Fibroblast of peridontal ligament (primary cell): Measurements from ENCODE around the gene CPA2.
"Not testable (repeated sequence)": the region's sequence is repeated elsewhere in the genome, so short reads cannot be mapped to it uniquely, and the experiment has no call there.

Experiments used
- DNase-seq: peaks from one replicate; pipeline ENCODE4 v3.0.0-alpha.2; 2010; ENCODE audit errors: extremely low read depth

The CPA2 gene

DNA sequence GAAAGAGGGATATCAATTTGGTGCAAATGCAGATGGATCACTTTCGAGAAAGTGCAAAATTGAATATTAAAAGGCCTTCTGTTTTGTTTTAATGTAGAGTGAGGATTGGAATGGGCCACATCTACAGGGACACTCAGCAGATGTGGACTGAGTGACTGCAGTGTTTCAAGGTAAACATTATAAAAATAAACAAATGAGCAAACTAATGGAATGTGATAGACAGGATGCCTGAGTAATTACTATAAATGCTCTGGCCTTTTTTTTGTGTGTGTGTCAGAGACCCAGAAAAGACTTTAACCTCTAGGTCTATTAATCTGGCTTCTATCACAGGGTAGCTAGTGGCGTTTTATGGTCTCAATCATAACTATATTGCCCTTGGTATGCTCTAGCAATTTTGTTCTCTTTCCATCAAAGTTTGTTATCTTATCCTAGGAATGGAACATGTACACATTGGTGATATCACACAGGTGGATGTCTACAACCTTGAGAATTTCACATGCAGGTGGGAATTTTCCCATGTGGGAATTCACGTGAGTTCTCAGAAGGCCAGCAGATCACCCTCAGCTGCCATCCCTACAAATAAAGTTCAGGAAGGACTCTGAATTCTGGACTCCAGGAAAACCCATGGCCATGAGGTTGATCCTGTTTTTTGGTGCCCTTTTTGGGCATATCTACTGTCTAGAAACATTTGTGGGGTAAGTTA, at the start of gene CPA2:
Gene CPA2, plus strand, starts transcription at position 606 of the 703 bp plus-strand sequence. Its CDS starts 19 bp downstream, at position 625.
- no peak for DNase-seq

GRCh38 chr7:130218806-130219620, 47.6 kb upstream of the CPA2 start:
- no peak for DNase-seq

- DNase-seq = no peak
Measured at GRCh38 chr7:130219871-130220270, 46.8 kb upstream of the CPA2 start.

DNA sequence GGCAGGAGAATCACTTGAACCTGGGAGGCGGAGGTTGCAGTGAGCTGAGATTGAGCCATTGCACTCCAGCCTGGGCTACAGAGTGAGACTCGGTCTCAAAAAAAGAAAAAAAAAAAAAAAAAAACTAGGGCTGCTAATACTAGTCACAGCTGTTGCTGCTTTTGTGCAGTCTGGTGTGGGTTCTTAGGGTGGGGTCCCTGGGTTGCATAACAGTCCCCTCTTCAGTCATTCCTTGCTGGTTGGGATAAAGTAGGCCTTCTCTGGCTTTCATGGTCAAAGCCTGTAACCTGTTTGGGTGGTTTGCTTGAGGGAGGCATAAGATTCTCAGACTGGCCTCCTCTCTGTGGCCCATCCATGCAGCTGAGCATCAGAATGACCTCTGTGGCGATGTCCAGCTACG, 44.9 kb upstream of the CPA2 start:
- DNase-seq = no peak

DNA sequence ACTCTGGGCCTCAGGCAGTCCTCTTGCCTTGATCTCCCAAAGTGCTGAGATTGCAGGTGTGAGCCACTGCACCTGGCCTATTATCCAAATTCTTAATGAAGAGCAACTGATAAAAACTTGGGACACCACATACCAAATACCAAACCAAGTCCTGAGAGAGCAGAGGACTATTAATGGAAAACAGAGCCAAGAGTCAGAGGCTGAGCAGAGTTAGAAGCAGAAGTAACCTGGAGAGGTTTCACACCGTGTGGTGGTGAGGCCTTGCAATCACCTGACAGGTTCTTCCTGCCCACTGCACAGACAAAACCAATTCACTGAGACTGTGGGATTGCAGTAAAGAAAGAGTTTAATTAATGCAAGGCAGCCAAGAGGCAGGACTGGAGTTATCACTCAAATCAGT, 43.0 kb upstream of the CPA2 start:
- DNase-seq = no peak

DNA sequence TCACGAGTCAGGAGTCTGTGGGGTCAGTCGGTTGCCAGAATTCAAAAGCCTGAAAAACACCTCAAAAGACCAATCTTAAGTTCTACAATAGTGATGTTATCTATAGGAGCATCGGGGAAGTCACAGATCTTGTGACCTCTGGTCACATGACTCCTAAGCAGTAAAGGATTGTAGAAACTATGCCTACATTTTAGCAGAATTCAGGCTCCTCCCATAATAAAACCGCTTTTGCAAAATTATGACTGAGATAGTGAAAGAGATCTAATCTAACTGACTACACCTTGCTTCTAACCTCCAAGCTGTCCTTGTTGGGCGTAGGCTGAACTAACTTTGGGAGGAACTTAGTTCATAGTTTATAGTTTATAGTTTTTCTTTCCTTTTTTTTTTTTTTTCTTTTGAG, 42.5 kb upstream of the CPA2 start:
- no peak for DNase-seq

DNA sequence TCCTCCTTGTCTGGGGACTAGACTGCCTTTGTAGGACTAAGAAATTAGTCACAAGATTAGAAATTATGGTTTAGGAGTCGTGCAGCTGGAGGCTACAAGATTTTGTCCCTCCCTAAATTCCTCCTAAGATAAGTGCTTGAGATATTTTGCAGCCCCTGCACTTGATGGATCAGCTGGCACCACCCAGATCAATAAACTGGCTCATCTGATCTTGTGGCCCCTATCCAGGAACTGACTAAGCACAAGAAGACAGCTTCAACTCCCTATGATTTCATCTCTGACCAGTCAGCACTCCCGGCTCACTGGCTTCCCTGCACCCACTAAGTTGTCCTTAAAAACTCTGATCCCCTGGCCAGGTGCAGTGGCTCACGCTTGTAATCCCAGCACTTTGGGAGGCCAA, 41.7 kb upstream of the CPA2 start:
- DNase-seq = peak; percentile 42

DNA sequence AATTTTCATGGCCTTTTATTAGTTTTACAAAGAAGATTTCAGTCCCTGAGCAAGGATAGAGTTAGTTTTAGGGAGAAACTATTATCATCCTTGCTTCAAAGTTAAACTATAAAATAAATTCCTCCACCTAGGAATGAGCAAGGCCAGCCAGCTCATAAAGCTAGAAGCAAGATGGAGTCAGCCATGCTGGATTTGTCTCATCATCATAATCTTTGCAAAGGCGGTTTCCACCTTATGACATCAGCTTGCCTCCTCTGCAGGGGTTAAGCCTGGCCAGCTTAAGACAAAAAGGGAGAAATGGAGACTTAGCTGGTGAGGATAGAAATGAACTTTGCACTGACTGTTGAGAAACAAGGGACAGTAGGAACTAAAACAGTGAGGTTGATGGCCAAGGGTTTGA, 40.3 kb upstream of the CPA2 start:
- DNase-seq = no peak

DNA sequence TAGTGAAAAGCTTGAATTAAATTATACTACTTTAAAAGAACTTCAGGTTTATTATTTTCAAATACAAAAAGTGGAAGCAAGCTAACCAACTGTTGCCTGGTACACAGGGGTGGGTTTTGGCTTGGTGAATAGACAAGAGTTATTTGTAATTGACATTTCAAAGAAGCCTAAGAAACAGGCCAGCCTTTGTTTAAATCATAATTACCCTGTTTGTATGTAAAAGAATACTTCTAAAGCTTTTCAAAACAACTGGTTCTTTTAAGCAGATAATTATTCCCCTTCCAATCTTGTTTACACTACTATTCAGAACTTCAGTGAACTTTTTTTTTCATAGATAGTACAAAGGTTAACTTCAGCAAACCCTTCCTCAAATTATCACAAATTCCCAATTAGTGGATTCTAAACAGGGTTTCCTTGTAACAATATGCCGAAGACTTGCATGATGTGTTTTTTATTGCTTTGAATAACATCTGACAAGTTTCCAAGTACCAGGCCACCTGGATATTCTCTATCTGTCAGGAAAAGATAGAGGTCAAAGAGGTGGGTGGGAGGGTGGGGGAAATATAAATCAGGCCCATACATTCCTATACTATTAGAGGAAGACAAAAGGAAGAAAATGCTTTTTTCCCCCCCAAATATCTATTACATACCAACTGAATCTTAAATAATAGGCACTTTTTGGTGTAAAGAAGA, 38.6 kb upstream of the CPA2 start:
- DNase-seq = no peak

- DNase-seq = no peak
Measured at GRCh38 chr7:130228840-130229502, 37.7 kb upstream of the CPA2 start.

GRCh38 chr7:130229981-130230380, 36.7 kb upstream of the CPA2 start:
- not testable (repeated sequence) for DNase-seq

DNA sequence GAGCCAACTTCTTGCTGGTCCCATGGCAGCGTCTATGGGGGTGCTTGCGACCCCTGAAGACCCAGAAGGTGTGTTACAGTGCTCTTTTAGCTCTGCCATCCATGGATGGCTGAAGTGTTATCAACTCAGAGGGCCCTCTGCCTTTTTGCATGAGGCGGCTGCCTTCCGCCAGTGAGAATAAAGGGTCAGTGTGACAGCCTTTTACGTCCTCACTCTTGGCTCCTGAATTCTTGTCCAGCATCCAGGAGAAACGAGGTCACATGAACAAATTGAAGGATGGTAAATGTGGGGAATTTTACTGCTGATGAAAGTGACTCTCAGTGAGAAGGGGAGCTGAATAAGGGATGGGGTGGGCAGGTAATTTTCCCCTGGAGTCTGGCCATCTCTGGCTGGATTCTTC, 34.9 kb upstream of the CPA2 start:
- no peak for DNase-seq

DNA sequence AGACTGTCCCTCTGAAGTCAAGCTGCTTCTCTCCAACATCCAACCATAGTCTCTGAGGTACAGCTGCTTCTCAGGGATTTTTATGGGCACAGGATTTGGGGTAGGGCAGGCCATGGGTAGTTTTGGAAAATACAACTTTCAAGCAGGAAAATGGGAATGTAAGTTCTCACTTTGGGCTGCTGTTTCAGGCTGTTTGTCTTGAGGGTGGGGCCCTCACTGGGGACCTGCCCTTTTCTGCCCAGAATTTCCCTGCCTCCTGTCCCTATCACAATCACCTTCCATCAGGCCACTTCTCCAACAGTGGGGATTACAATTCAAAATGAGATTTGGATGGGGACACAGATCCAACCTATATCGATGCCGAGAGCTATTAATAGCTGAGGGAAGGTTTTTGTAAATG, 34.5 kb upstream of the CPA2 start:
- DNase-seq = no peak

GRCh38 chr7:130234078-130234477, 32.6 kb upstream of the CPA2 start:
- DNase-seq = no peak

DNA sequence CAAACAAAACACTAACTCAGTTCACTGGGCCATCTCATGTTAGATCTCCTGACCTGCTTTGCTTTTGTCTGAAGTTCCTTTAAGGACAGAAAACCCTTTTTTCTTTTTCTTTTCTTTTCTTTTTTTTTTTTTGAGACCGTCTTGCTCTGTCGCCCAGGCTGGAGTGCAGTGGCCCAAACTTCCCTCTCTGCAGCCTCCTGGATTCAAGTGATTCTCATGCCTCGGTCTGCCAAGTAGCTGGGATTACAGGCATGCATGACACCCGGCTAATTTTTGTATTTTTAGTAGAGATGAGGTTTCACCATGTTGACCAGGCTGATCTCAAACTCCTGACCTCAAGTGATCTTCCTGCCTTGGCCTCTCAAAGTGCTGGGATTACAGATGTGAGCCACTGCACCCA, 30.3 kb upstream of the CPA2 start:
- not testable (repeated sequence) for DNase-seq

DNA sequence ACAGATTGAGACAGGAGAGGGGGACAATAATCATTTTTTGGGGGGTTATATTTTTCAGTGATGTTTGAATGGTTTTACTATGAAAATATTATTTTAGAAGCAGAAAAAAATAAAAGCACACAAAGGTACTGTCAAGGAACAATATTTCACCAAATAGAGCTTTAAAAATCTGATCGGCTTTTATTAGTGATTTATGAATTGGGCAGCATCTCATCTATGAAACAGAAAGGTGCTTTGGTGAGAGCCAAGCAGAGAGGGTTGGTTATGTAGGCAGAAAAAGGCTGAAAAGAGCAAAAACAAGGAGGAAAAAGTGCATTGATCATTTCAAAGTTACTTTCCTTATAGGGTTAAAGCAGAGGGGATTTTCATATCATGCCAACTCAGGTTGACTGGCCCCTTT, 26.4 kb upstream of the CPA2 start:
- no peak for DNase-seq

DNA sequence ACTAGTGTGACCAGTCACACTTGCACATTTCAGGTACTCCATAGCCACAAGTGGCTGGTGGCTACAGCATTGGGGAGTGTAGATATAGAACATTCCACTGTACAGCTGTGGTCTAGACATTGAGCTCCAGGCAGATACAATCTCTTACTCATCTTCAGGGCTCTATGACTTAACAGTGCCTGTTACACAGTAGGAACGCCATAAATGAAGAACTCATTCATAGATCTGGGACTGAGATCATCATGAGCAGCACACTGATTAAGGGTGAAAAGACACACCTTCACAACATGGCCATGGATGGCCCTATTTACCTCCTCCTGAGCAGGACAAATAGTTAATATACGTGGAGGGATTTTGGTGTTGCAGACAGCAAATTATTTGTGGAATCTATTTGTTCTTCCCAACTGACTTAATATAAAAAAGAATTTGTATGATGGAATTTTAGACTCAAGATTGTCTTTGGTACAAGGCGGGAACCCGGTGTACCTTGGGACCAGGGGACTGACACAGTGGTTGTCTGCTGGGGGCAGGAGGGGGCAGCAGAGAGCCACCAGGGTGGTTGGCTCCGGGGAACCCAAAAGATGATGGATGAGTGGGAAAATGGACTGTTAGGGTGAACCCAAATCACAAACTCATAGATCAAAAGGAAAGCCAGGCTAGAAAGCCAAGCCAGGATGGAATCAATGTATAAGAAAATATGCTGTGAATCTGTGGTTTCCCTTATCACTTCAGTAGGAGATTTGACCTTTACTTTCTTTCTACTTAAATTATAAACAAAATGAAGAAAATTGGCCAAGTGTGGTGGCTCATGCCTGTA, 24.3 kb upstream of the CPA2 start:
- DNase-seq = peak; percentile 55

GRCh38 chr7:130243486-130243885, 23.2 kb upstream of the CPA2 start:
- peak; percentile 74 for DNase-seq

- DNase-seq = not testable (repeated sequence)
Measured at GRCh38 chr7:130246491-130246890, 20.2 kb upstream of the CPA2 start.

DNA sequence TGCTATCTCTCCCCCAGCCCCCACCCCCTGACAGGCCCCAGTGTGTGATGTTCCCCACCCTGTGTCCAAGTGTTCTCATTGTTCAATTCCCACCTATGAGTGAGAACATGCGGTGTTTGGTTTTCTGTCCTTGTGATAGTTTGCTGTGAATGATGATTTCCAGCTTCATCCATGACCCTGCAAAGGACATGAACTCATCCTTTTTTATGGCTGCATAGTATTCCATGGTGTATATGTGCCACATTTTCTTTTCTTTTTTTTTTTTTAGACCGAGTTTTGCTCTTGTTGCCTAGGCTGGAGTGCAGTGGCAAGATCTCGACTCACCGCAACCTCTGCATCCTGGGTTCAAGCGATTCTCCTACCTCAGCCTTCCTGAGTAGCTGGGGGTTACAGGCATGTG, 17.8 kb upstream of the CPA2 start:
- not testable (repeated sequence) for DNase-seq

DNA sequence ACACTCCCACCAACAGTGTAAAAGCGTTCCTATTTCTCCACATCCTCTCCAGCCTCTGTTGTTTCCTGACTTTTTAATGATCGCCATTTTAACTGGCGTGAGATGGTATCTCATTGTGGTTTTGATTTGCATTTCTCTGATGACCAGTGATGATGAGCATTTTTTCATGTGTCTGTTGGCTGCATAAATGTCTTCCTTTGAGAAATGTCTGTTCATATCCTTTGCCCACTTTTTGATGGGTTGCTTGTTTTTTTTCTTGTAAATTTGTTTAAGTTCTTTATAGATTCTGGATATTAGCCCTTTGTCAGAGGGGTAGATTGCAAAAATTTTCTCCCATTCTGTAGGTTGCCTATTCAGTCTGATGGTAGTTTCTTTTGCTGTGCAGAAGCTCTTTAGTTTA, 17.0 kb upstream of the CPA2 start:
- not testable (repeated sequence) for DNase-seq
